ENCODE data around the gene FAM222A. TPM values are rescaled to one million over a fixed set of nuclear protein-coding genes. Genes with fewer than 3 reads are reported as not detected.

Gene FAM222A
- total RNA-seq, 3 donors from 2014 or later (not counting 1 experiment from before 2014, with no cell fraction given) = 3.1 to 6.6 (median 4.0) TPM

- Mint-ChIP-seq H3K27ac (no peak overlapping the region), H3K9me3 (no peaks in the 10 kb centered on the region), H3K4me1 (no peaks in the 10 kb centered on the region), H3K36me3 (no peaks in the 10 kb centered on the region), H3K27me3 (ENCODE audit: low read depth in 2 of 2) (peaks cover 15 to 20% of the 10 kb centered on the region in 2 donors), H3K4me3 (no peak overlapping the region)
- Histone ChIP-seq H3K4me1 (ENCODE audit: control insufficient read depth, insufficient read depth, low read length) (peaks cover 9% of the 10 kb centered on the region), H3K36me3 (ENCODE audit: control insufficient read depth, insufficient read depth, low read length) (no peaks in the 10 kb centered on the region), H3K27ac (ENCODE audit: low read length) (no peak overlapping the region), H3K27me3 (ENCODE audit: control insufficient read depth, insufficient read depth, low read length) (peaks cover 11% of the 10 kb centered on the region), H3K9me3 (ENCODE audit: control insufficient read depth, insufficient read depth, low read length) (no peaks in the 10 kb centered on the region), H3K4me3 (ENCODE audit: low read length) (no peak overlapping the region)
- intact Hi-C loops (cut with micrococcal nuclease) = loop anchor here (5.0 kb wide), 1 partner anchor 286 kb away; the partner anchor contains the start of genes ANKRD13A and GIT2
- ATAC-seq (no peak), DNase-seq (no peak)
- 74% methylated on average over 11 of the region's 11 CpGs for WGBS (ENCODE audit: insufficient coverage)
- TF ChIP-seq, protein P1, sequence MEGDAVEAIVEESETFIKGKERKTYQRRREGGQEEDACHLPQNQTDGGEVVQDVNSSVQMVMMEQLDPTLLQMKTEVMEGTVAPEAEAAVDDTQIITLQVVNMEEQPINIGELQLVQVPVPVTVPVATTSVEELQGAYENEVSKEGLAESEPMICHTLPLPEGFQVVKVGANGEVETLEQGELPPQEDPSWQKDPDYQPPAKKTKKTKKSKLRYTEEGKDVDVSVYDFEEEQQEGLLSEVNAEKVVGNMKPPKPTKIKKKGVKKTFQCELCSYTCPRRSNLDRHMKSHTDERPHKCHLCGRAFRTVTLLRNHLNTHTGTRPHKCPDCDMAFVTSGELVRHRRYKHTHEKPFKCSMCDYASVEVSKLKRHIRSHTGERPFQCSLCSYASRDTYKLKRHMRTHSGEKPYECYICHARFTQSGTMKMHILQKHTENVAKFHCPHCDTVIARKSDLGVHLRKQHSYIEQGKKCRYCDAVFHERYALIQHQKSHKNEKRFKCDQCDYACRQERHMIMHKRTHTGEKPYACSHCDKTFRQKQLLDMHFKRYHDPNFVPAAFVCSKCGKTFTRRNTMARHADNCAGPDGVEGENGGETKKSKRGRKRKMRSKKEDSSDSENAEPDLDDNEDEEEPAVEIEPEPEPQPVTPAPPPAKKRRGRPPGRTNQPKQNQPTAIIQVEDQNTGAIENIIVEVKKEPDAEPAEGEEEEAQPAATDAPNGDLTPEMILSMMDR (IDR thresholded peaks at IDR 0.05) = no peak
Measured at GRCh38 chr12:109710747-109711595, 2.7 kb upstream of the FAM222A start.

DNA sequence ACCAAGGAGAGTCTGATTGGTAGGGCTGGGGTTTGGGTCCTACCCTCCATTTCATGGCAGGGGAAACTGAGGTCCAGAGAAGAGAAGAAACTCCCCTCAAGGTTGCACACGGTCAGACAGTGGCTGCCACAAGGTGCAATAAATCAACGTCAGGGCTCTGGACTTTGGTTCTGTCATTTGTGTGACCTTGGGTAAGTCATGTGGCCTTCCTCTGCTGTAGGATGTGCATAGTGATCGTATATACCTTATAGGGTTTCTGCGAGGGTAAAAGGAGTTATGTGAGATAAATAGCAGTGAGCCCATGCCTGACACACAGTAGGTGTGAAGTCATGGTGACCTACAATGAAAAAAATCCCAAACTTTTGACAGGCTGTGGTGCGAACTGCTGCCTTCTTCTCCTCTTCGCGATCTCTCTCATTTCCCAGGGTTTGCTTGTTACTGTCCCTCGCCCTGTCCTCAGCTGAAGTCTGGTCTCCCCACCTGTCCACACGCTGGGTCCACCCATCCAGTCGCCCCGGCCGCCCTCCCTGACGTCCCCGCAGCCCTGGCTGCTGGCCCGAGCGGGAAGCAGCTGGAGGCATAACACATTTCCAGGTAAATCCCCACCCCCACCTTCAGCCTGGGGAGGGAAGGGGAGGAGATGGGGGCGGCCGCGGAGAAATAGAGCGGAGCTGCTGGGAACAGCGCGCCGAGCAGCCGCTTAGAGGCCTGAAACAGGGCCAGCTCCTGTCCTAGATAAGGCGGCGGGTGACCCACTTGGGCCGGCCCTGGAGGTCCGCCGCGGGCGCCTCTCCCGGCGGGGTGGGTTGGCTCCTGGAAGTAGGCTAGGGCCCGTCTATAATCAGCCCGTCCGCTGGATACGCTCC lies 1.8 kb upstream of the FAM222A start:
- H3K4me3 ChIP-seq (ENCODE audit: low read length) = no peak overlapping the region
- intact Hi-C loops (cut with micrococcal nuclease) = loop anchor here (2.0 to 5.0 kb wide), 2 partner anchors 139 to 285 kb away; partner anchors contain the start of genes ANKRD13A, GIT2, MMAB and MVK
- no peaks in the 10 kb centered on the region for H3K36me3 Mint-ChIP-seq
- H3K4me1 ChIP-seq (ENCODE audit: control insufficient read depth, insufficient read depth, low read length) = peaks cover 9% of the 10 kb centered on the region
- TF ChIP-seq, protein P1 (IDR thresholded peaks at IDR 0.05) = no peak
- peaks cover 13% of the 10 kb centered on the region for H3K27me3 ChIP-seq (ENCODE audit: control insufficient read depth, insufficient read depth, low read length)
- no peaks in the 10 kb centered on the region for H3K4me1 Mint-ChIP-seq
- WGBS (ENCODE audit: insufficient coverage) = 26% methylated on average over 36 of the region's 37 CpGs
- no peak overlapping the region for H3K27ac ChIP-seq (ENCODE audit: low read length)
- H3K9me3 Mint-ChIP-seq = no peaks in the 10 kb centered on the region
- no peaks in the 10 kb centered on the region for H3K9me3 ChIP-seq (ENCODE audit: control insufficient read depth, insufficient read depth, low read length)
- DNase-seq = no peak
- H3K27ac Mint-ChIP-seq = no peak overlapping the region
- H3K36me3 ChIP-seq (ENCODE audit: control insufficient read depth, insufficient read depth, low read length) = no peaks in the 10 kb centered on the region
- H3K4me3 Mint-ChIP-seq = no peak overlapping the region
- H3K27me3 Mint-ChIP-seq (ENCODE audit: low read depth in 2 of 2) = peaks cover 15 to 21% of the 10 kb centered on the region in 2 donors
- no peak for ATAC-seq

- Mint-ChIP-seq H3K4me3 (peak overlapping the region; percentile 84), H3K27ac (no peak overlapping the region), H3K36me3 (no peaks in the 10 kb centered on the region), H3K4me1 (peaks cover 0 to 1% of the 10 kb centered on the region in 2 donors), H3K27me3 (ENCODE audit: low read depth in 2 of 2) (peaks cover 26 to 34% of the 10 kb centered on the region in 2 donors), H3K9me3 (no peaks in the 10 kb centered on the region)
- Histone ChIP-seq H3K27ac (ENCODE audit: low read length) (no peak overlapping the region), H3K9me3 (ENCODE audit: control insufficient read depth, insufficient read depth, low read length) (no peaks in the 10 kb centered on the region), H3K4me1 (ENCODE audit: control insufficient read depth, insufficient read depth, low read length) (peaks cover 9% of the 10 kb centered on the region), H3K36me3 (ENCODE audit: control insufficient read depth, insufficient read depth, low read length) (no peaks in the 10 kb centered on the region), H3K4me3 (ENCODE audit: low read length) (peak overlapping the region; percentile 53), H3K27me3 (ENCODE audit: control insufficient read depth, insufficient read depth, low read length) (peaks cover 23% of the 10 kb centered on the region)
- intact Hi-C loops (cut with micrococcal nuclease) = loop anchor here (5.0 kb wide), 1 partner anchor 283 kb away; the partner anchor contains the start of genes ANKRD13A and GIT2
- ATAC-seq (peak; percentile 6 to 16 (median 15)), DNase-seq (peak; percentile 54 to 72)
- TF ChIP-seq, protein P1 (IDR thresholded peaks at IDR 0.05) = peak; percentile 54
- 2% methylated on average over 95 of the region's 96 CpGs for WGBS (ENCODE audit: insufficient coverage)
Measured at GRCh38 chr12:109714141-109714912, 702 bp downstream of the FAM222A start.

All from natural killer cell (primary cell).